NCI-H1417 (cell line): ENCODE results near the gene PRKD2.

Experiments
- DNase-seq, 3 experiments: peaks; one replicate each; lab custom pipeline; 2025; lab: John Stamatoyannopoulos, UW

Gene PRKD2

DNA sequence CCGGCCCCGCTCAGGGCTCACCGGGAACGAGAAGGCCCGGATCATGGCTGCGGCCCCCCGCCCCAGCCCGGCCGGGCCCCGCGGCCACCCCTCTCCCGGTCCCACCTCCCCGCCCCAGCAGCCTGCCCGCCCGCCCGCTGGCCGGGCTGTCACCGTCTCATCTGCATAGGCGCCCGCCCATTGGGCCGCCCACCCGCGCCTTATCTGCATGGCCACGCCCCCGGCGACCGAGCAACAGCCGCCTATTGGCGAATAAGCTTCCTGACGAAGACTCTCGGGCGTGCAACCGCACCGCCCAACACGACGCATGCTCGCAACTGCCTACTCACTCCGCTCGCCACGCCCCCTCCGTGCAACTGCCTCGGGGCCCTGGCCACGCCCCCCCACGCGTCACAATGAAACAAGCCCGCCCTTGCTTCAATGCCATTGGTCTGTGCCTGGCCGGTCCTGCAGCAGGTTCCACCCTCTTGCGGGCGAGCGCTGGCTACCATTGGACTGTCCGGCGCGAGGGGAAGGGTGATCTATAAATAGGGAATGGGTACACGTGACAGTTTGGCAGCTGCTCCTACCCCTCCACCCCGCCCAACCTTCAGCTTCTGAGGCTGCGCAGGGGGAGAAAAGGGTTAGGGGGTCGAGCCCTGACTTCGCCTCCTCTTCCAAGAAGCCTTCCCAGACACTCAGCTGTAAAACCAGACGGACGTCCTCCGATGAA is 55.7 kb downstream of the PRKD2 start, which contains the start of gene DACT3:
Gene DACT3 (minus strand): TSS at position 163 of the 712 bp plus-strand sequence. CDS start 118 bp downstream, at position 45.
- DNase-seq: peak; percentile 99 to 100 (median 100)

DNA sequence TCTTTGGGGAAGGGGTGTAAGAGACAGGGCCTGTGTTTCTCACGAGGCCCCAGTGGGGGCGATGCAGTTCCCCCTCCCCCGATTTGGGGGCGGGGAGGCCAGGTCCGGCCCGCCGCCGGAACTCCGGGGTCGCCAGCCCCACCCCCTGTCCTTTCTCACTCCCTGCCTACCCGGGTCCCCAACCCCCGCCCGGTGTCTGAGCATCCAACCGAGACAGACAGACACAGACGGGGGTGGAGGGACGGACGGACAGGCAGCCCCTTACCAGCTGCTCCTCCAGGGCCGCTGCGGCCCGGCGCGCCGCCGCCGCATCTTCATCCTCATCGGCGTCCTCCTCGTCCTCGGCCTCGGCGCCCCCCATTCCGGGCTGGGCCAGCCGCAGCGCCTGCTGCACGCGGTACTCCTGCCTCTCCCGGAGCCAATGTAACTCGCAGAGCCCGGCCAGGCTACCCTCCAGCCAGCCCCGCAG is 56.3 kb downstream of the PRKD2 start:
- no peak for DNase-seq

DNA sequence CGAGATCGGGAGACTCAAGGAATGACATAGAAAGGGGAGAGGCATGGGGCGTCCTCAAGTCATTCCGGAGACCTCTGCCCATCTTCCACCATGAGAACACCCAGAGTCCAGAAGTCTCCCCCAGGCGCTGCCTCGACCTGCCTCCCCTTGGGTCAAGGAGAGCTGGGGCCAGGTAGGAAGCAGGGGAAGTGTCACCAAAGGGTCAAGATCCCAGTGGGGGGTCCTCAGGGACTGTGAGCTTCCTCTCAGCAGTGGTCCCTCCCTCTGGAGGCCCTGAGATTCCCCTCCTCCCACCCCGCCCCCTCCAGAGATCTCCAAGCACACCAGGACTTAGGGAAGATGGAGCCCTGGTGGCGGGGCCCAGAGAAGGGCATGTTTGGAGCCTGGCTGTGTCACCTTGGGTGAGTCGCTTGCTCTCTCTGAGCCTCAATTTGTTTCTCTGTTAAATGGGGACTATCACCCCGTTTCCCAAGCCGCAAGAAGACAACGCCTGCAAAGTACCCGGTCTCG is 56.9 kb downstream of the PRKD2 start:
- peak in 2 of 3 experiments; percentile 21 to 35 for DNase-seq

DNA sequence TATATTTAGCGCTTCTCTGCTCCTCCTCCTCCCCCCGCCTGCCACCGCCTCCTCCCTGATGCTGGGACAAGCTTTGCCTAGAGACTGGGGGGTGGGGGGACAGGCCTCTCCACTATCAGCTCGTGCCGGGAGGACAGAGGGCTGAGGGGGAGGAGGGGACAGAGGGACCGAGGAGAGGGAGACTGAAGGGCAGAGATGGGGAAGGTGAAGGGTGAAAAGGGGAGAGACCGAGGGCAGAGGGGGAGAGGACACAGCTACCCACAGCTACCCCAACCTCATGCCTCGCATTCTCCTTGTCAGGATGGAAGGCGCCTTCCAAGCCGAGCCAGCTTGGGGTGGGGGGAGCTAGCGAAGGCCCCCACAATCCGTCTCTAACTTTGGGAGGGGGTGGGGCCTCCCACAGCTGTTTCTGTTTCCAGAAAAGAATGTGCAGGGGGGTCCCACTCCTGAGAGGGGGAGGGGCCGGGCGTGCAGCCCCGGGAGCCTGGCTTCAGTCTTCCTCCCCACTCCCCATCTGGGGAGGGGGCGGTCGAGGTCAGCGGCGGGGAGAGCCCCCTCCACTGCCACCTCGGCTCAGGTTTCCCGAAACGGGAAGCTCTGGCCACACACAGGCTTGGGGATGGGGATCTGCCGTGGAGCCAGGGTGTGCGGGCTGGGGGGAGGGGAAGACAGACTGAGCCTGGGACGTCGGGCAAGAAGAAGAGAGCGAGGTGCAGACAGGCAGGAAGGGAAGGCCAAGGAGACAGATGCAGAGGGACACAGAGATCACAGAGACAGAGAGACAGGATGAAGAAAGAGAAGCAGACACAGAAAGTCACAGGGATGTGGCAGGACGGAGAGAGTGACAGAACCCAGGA is 57.5 kb downstream of the PRKD2 start:
- DNase-seq: peak in 2 of 3 experiments; percentile 9 to 35

DNA sequence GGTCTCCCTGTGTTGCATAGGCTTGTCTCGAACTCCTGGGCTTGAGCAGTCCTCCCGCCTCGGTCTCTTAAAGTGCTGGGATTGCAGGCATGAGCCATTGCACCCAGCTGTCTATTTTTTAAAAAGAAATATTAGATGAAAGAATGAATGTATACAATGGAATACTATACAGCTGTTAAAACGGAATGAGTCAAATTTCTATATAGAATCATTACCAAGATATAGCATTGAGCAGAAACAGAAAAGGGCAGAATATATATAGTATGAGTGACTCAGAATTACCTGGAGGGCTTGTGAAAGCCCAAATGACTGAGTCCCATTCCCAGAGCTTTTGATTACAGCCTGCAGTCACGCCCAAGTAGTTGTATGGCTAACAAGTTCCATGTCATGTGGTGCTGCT is 60.4 kb downstream of the PRKD2 start:
- DNase-seq: no peak

DNA sequence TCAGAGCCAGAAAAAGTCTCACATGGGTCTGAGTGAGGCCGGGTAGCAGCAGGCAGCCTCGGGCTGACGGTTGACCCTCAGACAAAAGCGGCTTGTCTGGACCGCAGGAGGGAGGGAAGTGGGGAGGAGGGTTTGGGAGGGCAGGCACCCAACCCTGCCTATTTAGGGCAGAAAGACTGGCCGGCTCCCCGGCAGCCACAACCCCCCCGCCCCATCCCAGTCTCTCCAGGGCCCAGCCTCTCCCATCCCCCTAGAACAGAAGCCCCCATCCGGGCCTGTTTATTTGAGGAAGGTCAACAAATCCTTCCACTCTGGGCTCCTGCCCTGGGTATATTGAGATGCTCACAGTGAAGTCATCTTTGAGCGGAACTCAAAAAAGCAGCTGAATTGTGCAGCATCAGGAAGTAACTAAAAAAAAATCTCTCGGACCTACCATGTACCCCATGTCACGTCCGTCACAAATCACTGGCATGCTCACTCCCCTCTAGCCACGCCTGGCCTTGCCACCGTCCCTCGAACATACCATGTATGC is 62.2 kb downstream of the PRKD2 start:
- no peak for DNase-seq

DNA sequence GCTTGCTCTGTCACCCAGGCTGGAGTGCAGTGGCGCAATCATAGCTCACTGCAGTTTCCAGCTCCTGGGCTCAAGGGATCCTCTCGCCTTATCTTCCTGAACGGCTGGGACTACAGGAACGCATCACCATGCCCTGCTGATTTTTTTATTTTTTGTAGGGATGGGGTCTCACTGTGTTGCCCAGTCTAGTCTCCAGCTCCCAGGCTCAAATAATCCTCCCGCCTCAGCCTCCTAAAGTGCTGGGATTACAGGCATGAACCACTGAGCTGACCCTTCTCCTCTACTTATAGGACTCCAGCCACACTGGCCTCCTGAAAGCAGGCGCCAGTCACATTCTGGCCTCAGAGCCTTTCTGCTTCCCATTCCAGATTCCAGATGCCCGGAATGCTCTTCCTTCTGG is 66.5 kb downstream of the PRKD2 start:
- no peak for DNase-seq

DNA sequence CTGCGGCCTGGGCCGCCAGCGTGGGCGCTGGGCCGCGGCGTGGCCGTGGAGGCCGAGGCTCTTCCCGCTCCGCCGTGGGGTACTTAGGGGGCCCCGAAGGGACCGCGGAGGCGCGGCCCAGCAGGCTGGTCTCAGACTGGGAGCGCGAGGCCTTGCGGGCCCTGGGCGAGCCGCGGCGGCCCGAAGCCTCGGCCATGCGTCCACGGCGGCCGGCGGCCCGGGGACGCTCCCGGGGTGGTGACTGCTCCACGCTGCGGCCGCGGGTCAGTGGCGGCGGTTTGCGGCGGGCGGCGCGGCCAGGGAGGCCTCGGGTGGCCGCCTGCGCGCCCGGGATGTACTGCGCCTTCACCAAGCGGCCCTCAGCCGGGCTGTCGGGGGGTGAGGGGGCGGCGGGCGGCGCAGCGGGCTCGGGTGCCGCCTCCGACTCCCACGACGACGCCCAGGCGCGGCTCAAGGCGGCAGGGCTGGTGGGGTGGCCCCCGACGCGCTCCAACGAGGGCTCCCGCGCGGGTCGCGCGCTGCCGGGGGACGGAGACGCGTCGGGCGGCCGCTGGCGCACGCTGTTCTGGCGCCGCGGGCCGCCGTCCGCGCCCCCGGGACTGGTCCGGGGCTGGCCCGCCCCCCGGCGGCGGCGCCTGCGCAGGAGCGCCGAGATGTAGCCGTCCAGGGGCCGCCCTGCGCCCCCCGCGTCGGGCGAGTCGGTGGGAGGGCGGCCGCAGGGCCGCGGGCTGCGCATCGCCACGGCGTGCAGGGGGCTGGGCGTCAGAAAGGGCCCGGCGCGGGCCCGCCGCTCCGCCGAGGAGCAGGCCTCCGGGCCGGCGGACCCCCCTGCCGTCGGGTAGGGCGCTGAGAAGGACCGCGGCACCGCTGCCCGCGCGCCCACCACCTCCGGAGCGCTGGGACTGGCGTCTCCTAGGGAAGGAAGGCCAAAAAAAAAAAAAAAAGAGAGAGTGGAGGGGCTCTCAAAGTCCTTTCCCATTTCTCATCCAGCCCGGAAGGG is 67.7 kb downstream of the PRKD2 start:
- DNase-seq: no peak

DNA sequence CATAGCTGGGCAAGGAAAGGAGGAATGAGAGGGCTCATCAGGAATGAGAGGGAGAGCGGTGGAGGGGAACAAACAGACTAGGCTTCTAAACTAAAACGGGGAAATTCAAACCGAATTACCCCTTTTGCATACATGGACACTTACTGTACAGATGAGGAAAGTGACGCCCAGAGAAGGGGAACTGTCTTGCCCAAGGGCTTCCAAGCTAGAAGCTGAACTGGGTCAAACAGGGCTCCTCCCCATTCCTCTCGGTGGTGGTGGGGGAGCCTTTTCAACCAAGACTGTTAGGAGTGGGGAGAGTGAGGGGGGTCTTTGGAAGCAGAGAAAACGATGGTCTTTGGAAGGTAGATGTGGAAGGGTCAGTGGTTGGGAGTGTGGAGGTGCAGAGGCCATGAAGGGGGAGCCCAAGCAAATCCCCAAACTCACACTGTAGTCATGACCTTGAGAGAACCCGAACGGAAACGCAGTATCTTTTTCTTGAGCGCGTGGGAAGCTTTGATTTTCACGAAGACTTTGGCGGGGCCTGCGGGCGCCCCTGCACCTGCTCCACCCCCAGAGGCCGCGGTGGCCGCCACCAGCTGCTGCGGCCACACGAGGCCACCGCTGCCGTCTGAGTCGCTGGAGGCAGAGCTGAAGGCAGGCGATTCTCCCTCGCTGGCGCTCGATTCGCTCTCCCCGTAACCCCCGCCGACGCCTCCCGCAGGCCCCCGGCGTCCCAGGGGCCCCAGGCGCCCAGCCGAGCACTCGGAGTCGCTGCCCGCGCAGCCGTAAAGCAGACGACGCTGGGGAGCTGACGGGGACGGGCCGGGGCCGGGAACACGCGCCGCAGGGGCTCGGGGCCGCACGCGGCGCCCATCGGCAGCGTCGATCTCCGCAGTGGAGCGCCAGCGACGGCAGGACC is 68.6 kb downstream of the PRKD2 start:
- no peak for DNase-seq

DNA sequence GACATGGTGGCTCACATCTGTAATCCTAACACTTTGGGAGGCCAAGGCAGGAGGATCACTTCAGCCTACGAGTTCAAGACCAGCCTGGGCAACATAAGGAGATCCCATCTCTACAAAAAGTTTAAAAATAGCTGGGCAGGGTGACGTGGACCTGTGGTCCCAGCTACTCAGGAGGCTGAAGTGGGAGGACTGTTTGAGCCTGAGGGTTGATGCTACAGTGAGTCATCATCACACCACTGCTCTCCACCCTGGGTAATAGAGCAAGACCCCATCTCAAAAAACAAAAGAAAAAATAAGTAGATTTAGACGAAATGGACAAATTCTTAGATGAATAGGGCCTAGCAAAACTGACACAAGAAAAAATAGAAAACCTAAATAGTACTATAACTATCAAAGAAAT is 70.5 kb downstream of the PRKD2 start:
- no peak for DNase-seq

DNA sequence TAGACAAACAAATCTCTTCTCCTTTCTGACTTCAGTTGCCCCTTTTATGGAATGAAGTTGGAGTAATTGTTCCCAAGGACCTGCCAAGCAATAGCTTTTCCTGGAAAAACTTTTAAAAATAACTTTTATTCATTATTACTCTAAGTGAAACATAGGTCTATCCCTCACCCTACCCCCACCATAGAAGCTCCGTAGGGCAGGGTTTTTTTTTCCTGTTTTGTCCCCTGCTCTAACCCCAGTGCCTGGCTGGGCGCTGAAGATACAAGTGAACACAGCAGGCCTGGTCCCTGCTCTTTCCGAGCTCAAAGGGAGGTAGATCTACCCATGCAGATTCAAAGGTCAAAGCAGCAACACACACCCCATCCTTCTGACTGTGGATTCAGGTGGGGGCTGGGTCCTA is 72.2 kb downstream of the PRKD2 start:
- no peak for DNase-seq

DNA sequence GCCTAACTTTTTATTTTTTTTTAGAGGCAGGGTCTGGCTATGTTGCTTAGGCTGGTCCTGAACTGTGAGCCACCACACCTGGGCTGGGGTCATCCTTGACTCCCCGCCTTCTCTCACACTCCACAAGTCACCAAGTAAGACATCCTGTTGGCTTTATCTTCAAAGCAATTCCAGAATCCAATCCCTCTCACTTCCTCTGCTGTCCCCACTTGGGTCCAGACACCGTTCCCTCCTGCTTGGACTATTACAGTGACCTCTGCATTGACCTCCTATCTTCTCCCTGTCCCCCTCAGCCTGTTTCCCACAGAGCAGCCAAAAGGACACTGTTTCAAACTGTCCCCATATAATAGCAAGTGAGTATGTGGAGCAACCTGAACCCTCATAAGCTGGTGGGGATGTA is 76.3 kb downstream of the PRKD2 start:
- no peak for DNase-seq

DNA sequence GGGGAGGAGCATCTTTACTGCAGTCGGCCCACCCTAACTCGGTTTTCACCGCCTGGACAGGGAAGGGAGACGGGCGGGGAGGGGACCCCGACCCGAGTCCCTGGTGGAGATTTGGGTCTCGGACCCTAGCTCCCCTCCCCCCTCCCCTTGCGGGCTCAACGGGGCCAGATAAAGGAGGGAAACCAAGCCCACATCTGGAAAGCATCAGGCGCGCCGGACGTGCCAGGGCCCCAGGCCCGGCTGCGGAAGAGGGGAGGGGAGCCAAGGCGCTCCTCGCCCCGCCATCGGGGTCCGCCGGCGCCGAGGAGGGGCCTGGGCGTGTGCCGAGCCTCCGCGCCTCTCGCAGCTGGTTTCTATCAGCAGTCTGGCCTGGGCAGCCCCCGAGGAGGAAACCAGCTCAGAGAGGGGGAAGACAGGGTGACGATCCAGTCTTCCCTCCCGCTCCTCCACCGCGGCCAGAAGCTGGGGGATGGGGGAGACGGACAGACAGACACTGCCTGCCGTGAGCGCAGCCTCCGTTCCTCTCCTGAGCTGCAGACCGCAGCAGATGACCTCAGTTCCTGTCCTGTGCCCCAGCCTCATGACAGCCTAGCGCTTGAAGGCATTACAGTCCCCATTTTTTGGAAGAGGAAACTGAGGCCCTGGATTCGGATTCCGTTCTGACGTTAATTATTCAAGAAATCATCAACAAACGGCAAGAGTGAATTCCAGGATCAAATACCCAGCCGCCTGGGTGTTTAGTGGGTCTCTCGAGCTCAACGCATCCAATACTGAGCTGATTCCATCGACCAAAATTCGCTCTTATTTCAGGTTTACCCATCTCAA is 77.3 kb downstream of the PRKD2 start:
- DNase-seq: peak in 2 of 3 experiments; percentile 66 to 68

DNA sequence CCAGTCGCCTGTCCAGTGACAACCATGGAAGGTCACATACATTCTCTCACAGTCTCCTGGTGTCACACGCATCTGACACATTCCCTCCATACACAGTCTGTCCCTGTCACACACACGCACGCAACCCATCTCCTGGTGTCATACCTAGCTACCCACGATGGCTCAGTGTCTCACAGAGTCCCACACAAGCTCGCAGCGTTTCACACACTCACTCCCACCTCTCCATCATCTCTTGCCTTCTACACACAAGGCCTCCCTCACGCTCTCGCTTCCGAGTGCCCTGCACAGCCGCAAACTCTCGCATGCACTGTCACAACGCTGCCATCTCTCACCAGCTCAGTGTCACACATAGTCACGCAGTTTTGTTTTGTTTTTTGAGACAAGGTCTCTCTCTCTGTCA is 79.7 kb downstream of the PRKD2 start:
- peak in 1 of 3 experiments; percentile 3 for DNase-seq

DNA sequence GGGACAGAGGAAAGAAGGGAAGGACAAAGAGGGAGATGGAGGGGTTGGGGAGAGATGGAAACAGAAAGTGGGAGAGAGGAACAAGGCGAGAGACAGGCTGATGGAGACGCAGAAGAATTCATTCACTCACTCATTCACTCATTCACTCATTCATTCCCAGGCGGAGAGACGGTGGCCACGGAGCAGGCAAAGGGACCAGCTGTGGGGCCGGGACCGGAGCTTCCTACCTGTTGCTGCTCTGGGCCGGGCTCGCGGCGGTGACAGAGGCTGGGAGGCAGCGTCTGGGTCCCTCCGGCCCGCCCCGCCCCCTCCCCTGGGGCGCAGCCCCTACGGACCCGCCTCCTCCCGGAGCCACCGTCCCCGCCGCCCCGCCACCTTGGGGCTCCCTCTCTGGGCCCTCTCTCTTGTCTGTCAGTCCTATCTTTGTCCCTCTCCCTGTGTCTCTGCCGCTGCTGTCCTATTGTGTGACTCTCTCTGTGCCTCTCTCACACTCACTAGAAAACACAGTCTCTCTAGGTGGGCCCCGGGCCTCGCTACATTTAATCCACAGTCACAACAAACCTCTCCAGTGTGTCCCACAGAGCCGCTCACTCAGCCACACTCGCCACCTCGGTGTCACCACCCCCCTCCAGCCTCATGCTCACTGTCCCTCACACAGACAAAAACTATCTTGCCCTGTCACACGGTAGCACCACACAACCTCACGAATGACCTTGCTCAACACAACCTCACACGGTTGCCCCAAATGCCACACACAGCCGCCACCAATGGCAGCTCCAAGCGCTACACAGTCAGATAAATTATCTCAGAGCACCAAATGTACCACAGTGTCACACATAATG is 80.8 kb downstream of the PRKD2 start, which contains the start of gene GNG8:
Gene GNG8 (minus strand): TSS at position 283 of the 842 bp plus-strand sequence. CDS start 1,520 bp downstream, outside the sequence.
- peak in 2 of 3 experiments; percentile 16 to 29 for DNase-seq

DNA sequence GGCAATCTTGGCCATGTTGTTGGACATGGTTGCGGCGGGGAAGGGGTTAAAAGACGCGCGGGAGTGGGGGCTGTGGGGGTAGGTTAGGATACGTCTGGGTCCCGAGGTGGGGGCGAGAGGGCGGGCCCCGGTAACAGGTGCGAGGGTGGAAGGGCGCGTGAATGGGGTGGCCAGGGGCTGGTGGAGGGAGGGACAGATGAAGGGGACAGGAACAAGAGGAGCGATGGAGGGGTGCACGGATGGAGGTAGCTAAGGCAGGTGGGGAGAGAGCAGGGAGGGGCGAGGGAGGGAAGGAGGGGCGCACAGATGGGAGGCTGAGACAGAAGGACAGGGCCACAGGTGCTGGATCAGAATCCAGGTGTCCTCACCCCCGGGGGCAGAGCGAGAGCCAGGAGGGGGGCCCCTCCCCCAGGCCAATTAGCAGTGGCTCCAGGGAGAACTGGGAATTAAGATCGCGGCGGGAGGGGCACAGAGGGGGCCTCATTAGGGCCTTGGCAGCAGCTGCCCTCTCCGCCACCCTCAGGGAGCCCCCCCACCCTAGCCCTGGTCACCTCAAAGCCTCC is 82.2 kb downstream of the PRKD2 start:
- peak in 2 of 3 experiments; percentile 85 to 92 for DNase-seq

DNA sequence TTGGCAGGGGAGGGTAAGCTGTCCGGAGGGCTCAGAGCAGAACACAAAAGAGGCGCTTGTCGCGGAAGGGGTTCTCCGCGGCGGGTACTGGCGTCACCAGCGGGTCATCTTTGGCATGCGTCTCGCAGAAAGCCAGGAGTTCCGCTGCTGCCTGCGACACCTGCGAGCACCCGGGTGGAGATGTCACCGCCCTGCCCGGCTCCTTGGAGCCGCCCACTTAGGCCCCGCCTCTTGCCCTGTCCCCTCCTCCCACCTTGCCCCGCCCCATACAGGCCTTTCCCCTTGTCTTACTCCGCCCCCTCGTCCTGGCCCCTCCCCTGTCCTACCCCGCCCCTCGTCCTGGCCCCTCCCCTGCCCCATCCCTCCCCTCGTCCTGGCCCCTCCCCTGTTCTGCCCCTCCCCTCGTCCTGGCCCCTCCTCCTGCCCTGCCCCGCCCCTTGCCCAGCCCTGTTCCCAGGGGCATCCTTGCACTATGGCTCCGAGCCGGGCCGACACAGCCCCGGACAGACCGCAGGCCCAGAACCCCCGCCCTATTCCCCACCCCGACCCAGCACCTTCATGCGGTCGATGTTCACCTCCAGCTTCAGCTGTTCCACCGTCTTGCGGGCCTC is 82.8 kb downstream of the PRKD2 start:
- peak; percentile 72 to 86 (median 83) for DNase-seq
